MG63 (cell line): Measurements from ENCODE around the gene MEGF10. TPM values are rescaled to one million over a fixed set of nuclear protein-coding genes. Genes with fewer than 3 reads are reported as not detected.
"Not testable (repeated sequence)": the region's sequence is repeated elsewhere in the genome, so short reads cannot be mapped to it uniquely, and the experiment has no call there.

Experiments used
- DNase-seq: peaks from one replicate; pipeline ENCODE4 v3.0.0-alpha.2; 2020
- H3K27me3 ChIP-seq: fragments of 250-450 bp; sonication (Bioruptor Pico); 2 replicates; pipeline ENCODE4 v1.5.1; 2020; ENCODE audit warnings: mild to moderate bottlenecking, moderate library complexity
- H3K36me3 ChIP-seq: fragments of 250-450 bp; sonication (Bioruptor Pico); 2 replicates; pipeline ENCODE4 v1.5.1; 2020; ENCODE audit warnings: mild to moderate bottlenecking, moderate library complexity
- H3K4me3 ChIP-seq: fragments of 250-450 bp; sonication (Bioruptor Pico); 2 replicates; pipeline ENCODE4 v1.5.1; 2020; ENCODE audit warnings: mild to moderate bottlenecking, moderate library complexity
- H3K9me3 ChIP-seq: fragments of 250-450 bp; sonication (Bioruptor Pico); 2 replicates; pipeline ENCODE4 v1.5.1; 2020; ENCODE audit warnings: mild to moderate bottlenecking, moderate library complexity
- total RNA-seq: library from RNA; depleted of rRNA; stranded (reverse); fragments of >200 nt; shearing (Covaris generic); gene quantifications from 2 replicates; pipeline ENCODE4 v1.2.3, GENCODE V29; 2014; ENCODE audit warnings: low replicate concordance; rRNA removed

MEGF10 gene
- total RNA-seq: not detected in 2 replicates

- no peaks in the 10 kb centered on the region for H3K9me3 ChIP-seq
- no peaks in the 10 kb centered on the region for H3K36me3 ChIP-seq
- peak within 1 kb of the TSS; percentile 3; the same call in 1 of the 2 replicates for H3K4me3 ChIP-seq
- peaks cover 38% of the 10 kb centered on the region for H3K27me3 ChIP-seq
- peak; percentile 32 for DNase-seq
Measured at GRCh38 chr5:127290019-127290945, at the start of gene MEGF10. TSS of gene MEGF10 (plus strand) at chr5:127290796. CDS start at chr5:127331309, 40,513 bp downstream.

DNA sequence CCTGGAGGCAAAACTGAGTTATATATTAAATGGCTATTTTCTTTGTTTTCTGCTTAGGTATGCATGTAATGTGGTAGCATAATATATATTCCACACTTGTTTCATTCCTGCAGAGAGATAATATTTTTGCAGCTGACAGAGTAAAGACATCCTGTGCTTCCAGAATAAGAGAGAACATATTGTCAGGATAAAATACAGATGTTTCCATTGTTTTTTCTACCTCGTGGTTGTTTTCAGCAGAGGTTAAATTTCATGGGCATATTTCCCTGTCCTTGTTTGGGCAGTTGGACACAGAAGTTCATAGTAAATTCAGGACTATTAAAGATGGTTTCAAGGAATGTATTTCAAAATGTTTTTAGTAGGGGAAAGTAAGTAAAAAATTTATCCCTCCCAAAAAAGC, 47.6 kb upstream of the MEGF10 start:
- no peak overlapping the region for H3K4me3 ChIP-seq
- H3K27me3 ChIP-seq: peaks cover 11% of the 10 kb centered on the region

GRCh38 chr5:127254729-127255284, 35.8 kb upstream of the MEGF10 start:
- peak; percentile 23 for DNase-seq
- no peak overlapping the region for H3K4me3 ChIP-seq
- peaks cover 9% of the 10 kb centered on the region for H3K9me3 ChIP-seq
- peaks cover 3% of the 10 kb centered on the region; the same call in 1 of the 2 replicates for H3K27me3 ChIP-seq
- no peaks in the 10 kb centered on the region for H3K36me3 ChIP-seq

More for the DNA sequence above, 47.6 kb upstream of the MEGF10 start:
- H3K9me3 ChIP-seq: no peaks in the 10 kb centered on the region
- DNase-seq: no peak
- H3K36me3 ChIP-seq: no peaks in the 10 kb centered on the region

DNA sequence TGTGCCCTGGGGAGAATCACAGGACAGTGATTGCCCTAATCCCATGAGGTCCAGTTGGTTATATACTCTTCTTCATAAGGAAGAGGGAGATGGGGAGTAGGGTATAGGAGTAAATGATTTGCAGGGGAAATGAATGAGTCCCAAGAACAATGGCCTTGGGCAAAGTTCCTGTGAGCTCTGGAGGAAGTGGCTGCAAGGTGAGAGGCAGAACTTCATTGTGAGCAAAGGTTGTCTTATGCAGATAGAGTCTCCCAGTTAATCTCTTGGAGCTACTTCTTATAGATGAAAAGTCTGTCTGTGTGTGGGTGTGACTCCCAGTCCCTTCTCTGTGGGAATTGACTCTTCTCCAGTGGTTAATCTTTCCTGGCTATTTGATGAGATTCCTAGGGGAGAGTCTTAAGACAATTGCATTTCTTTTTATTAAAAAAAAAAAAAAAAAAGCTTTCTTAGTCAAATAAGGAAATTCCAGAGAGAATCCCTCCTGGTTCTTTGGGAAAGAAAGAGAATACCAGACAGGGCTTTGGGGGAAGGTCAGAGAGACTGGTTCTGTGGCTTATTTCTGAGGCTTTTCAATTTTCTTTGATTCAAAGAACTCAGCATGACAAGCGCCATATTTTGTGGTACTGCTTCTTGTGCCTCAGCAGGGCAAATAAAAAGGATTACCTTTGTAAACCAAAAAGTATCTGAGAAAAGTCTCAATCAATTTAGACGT, 33.6 kb upstream of the MEGF10 start:
- Histone ChIP-seq H3K9me3 (peaks cover 9% of the 10 kb centered on the region), H3K4me3 (no peak overlapping the region), H3K36me3 (no peaks in the 10 kb centered on the region), H3K27me3 (peaks cover 11% of the 10 kb centered on the region)
- DNase-seq: no peak

GRCh38 chr5:127260686-127261085, 29.9 kb upstream of the MEGF10 start:
- Histone ChIP-seq H3K27me3 (peaks cover 11% of the 10 kb centered on the region), H3K9me3 (peaks cover 3% of the 10 kb centered on the region), H3K4me3 (no peak overlapping the region), H3K36me3 (no peaks in the 10 kb centered on the region)
- no peak for DNase-seq

DNA sequence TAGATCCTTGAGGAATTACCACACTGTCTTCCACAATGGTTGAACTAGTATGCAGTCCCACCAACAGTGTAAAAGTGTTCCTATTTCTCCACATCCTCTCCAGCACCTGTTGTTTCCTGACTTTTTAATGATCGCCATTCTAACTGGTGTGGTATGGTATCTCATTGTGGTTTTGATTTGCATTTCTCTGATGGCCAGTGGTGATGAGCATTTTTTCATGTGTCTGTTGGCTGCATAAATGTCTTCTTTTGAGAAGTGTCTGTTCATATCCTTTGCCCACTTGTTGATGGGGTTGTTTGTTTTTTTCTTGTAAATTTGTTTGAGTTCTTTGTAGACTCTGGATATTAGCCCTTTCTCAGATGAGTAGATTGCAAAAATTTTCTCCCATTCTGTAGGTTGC, 25.1 kb upstream of the MEGF10 start:
- H3K4me3 ChIP-seq, DNase-seq, H3K9me3 ChIP-seq, H3K36me3 ChIP-seq: not testable (repeated sequence)
- peaks cover 10% of the 10 kb centered on the region for H3K27me3 ChIP-seq

GRCh38 chr5:127268342-127268741, 22.3 kb upstream of the MEGF10 start:
- H3K27me3 ChIP-seq, H3K4me3 ChIP-seq, H3K36me3 ChIP-seq, DNase-seq, H3K9me3 ChIP-seq: not testable (repeated sequence)

- H3K4me3 ChIP-seq, H3K9me3 ChIP-seq, H3K36me3 ChIP-seq, DNase-seq, H3K27me3 ChIP-seq: not testable (repeated sequence)
Measured at GRCh38 chr5:127270713-127271112, 19.9 kb upstream of the MEGF10 start.

- Histone ChIP-seq H3K27me3 (peaks cover 33% of the 10 kb centered on the region), H3K4me3 (no peak overlapping the region), H3K9me3 (peaks cover 3% of the 10 kb centered on the region; the same call in 1 of the 2 replicates), H3K36me3 (no peaks in the 10 kb centered on the region)
- DNase-seq: no peak
Measured at GRCh38 chr5:127275641-127276193, 14.9 kb upstream of the MEGF10 start.

DNA sequence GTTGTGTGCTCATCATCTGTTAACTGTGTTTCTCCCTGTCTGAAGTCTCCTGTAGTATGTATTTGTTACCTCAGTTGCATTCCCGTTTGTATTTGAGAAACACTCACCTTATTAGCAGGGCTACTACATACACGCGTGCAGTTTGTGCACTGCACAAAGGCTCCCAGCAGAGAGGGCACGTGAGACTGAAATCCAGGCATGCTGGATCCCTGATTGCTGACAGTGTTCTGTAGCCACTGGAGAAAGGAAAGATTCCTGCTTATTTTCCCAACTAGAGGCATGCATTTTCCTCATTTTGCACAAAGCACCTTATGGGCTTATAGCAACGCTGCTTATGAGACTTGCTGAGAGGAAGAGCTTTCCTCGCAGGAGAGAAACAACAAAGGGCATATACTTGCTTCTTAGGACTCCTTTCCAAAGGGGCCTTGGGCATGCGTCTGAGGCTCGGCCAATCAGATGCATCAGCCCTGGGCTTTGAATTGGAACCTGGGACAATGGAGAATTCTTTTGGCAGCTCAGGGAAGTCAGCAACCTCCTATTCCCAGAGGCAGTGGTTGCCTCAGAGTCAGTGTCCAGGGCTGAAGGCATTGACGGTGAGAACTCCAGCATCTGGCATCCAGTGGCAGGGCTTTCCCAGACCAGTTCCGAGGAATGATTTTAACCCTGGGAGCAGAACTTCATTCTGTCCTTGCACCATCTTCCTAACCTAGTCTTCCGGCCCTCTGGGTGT, 9.9 kb upstream of the MEGF10 start:
- no peaks in the 10 kb centered on the region for H3K9me3 ChIP-seq
- no peak overlapping the region for H3K4me3 ChIP-seq
- H3K36me3 ChIP-seq: no peaks in the 10 kb centered on the region
- peaks cover 65% of the 10 kb centered on the region for H3K27me3 ChIP-seq
- peak; percentile 6 for DNase-seq

- no peak overlapping the region for H3K4me3 ChIP-seq
- no peaks in the 10 kb centered on the region for H3K9me3 ChIP-seq
- H3K36me3 ChIP-seq: no peaks in the 10 kb centered on the region
- peaks cover 69% of the 10 kb centered on the region for H3K27me3 ChIP-seq
- no peak for DNase-seq
Measured at GRCh38 chr5:127281609-127282008, 9.0 kb upstream of the MEGF10 start.

DNA sequence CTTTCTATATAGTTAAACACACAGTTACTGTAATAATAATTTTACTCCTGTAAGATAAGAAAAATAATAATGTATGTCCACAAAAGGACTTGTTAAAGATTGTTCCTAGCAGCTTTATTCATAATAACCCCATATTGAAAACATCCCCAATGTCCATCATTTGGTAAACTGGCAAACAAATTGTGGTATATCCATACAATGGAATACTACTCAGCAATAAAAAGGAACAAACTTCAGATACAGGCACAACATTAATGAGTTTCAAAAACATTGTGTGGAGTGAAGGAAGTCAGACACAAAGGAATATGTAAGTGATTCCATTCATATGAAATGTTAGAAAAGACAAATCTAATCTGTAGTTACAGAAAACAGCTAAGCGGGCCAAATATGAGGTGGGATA, 1.9 kb upstream of the MEGF10 start:
- no peak overlapping the region for H3K4me3 ChIP-seq
- H3K9me3 ChIP-seq: no peaks in the 10 kb centered on the region
- DNase-seq: no peak
- peaks cover 50% of the 10 kb centered on the region for H3K27me3 ChIP-seq
- H3K36me3 ChIP-seq: no peaks in the 10 kb centered on the region

DNA sequence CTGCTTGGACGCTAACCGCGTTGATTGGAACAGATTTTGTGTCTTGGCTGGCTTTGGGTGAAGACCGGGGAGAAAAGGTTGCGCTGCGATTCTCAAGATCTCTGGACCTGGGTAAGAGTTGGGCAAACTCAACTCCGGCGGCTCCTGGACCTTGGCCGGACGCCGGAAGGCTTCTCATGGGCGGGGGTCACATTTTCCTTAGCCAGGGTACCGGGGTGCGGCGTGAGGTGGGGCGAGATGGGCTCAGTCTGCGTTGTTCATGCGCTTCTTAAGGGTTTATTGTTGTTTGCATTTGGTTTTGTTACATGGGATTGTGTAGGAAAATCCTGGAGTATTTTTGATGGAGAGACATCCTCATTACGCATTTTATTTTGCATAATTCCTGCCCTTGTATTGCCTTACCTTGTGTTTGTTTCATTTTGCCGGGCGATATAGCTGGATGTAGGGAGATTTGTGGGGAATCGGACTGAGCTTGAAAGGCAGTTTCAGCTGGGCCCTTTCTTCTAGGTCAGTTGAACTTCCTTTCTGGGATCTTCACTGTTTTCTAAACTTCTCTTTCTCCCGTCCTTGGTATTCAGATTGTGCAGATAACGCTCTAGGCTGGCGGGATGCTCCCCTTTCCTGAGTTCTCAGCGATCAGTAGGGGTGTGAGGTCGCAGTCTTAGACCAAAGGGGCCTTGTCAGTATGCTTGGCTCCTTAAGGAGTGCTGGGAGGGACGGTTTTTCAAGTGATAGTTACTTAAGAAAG, 524 bp downstream of the MEGF10 start:
- Histone ChIP-seq H3K27me3 (peaks cover 31% of the 10 kb centered on the region), H3K9me3 (no peaks in the 10 kb centered on the region), H3K36me3 (no peaks in the 10 kb centered on the region), H3K4me3 (no peak overlapping the region)
- no peak for DNase-seq

DNA sequence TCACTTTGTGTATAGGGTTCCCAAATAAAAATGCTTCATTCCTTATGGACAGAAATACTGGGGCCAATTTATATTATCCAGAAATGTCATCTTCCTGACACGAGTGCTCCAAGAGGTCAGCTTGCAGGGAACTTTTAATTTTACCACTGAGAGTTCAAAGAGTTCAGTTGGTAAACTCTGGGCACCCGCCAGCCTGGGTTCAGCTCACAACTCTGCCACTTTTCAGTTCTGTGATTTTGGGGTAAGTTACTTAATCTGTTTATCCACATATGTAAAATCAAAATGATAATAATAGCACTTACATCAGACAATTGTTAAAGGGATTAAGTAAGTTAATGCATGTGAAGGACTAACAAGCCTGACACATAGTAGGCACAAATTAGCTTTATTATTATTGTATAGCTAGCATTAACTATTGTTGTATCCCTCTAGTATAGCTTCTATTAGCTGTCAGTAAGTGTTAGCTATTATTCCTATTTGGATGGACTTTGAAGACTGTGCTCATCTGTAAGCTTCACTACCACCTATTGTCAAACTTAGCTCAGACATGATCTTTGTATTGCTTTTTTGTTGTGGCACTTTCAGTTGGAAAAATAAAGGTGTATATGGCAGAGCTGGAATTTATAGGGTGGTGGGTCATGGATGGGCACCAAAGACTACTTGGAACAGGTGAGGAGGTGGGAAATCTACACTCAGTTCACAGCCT, 1.6 kb downstream of the MEGF10 start:
- H3K27me3 ChIP-seq: peaks cover 29% of the 10 kb centered on the region

GRCh38 chr5:127293373-127293772, 2.8 kb downstream of the MEGF10 start:
- no peak overlapping the region for H3K4me3 ChIP-seq
- H3K27me3 ChIP-seq: peaks cover 28% of the 10 kb centered on the region
- no peaks in the 10 kb centered on the region for H3K36me3 ChIP-seq
- no peak for DNase-seq
- no peaks in the 10 kb centered on the region for H3K9me3 ChIP-seq

More for the DNA sequence above, 1.6 kb downstream of the MEGF10 start:
- Histone ChIP-seq H3K4me3 (no peak overlapping the region), H3K36me3 (no peaks in the 10 kb centered on the region), H3K9me3 (no peaks in the 10 kb centered on the region)
- DNase-seq: no peak
